HEK293 (cell line): ENCODE data around the gene KIRREL3.

Experiments
- CTCF ChIA-PET: fragments of 350-600 bp; formaldehyde crosslinking; extraction: SDS; loops from one replicate; lab custom pipeline; 2021; ENCODE audit warnings: antibody characterized with exemption; lab: Yijun Ruan, JAX
- POLR2A ChIA-PET: fragments of 300-600 bp; formaldehyde crosslinking; extraction: SDS; loops from one replicate; lab custom pipeline; 2020; ENCODE audit warnings: antibody characterized with exemption, inconsistent platforms; lab: Yijun Ruan, JAX
- H3K27ac ChIP-seq: fragments of 200-500 bp; sonication (Bioruptor generic); 2 replicates; pipeline ENCODE4 v1.5.1; 2014; ENCODE audit warnings: low read depth, low read length, control low read depth, inconsistent platforms; ENCODE audit errors: extremely low read depth
- H3K36me3 ChIP-seq, 2 experiments: fragments of 200-500 bp in 1 of 2; sonication (Bioruptor generic) in 1 of 2; 1 replicate in 1 of 2; 2 replicates in 1 of 2; pipeline ENCODE4 v1.5.1; 2014 to 2017; ENCODE audit warnings: inconsistent platforms in 2 of 2, low read length in 2 of 2; ENCODE audit not compliant: control insufficient read depth in 2 of 2, insufficient read depth in 1 of 2
- H3K4me1 ChIP-seq: fragments of 200-500 bp; sonication (Bioruptor generic); 2 replicates; pipeline ENCODE4 v1.5.1; 2014; ENCODE audit warnings: mild to moderate bottlenecking, low read length, inconsistent platforms; ENCODE audit not compliant: control insufficient read depth, insufficient read depth
- H3K4me3 ChIP-seq: 2 replicates; pipeline ENCODE4 v1.5.1; 2011; ENCODE audit warnings: low read depth, mild to moderate bottlenecking, control low read depth, low read length, moderate library complexity
- H3K9me3 ChIP-seq: fragments of 200-500 bp; sonication (Bioruptor generic); 2 replicates; pipeline ENCODE4 v1.5.1; 2014; ENCODE audit warnings: low read depth, low read length, inconsistent platforms; ENCODE audit not compliant: control insufficient read depth, insufficient read depth
- IKZF3 ChIP-seq: fragments of 450-650 bp; IDR thresholded peaks from 2 replicates; pipeline ENCODE4 v1.5.0; 2018; ENCODE audit warnings: missing biosample characterization, mild to moderate bottlenecking, missing genetic modification characterization, moderate library complexity
- KLF7 ChIP-seq: fragments of 450-650 bp; formaldehyde crosslinking; IDR thresholded peaks from 2 replicates; pipeline ENCODE4 v1.5.1; 2016; ENCODE audit warnings: missing biosample characterization, missing genetic modification characterization, borderline replicate concordance
- ZNF140 ChIP-seq: fragments of 450-650 bp; formaldehyde crosslinking; IDR thresholded peaks from 2 replicates; pipeline ENCODE4 v1.5.1; 2016; ENCODE audit warnings: missing biosample characterization, missing genetic modification characterization
- ZNF561 ChIP-seq: fragments of 450-650 bp; IDR thresholded peaks from 2 replicates; pipeline ENCODE4 v1.5.1; 2018; ENCODE audit warnings: missing biosample characterization, missing genetic modification characterization, borderline replicate concordance
- ZNF623 ChIP-seq: fragments of 450-650 bp; formaldehyde crosslinking; IDR thresholded peaks from 2 replicates; pipeline ENCODE4 v1.5.1; 2016; ENCODE audit warnings: missing biosample characterization, missing genetic modification characterization
- ZNF629 ChIP-seq: fragments of 450-650 bp; formaldehyde crosslinking; IDR thresholded peaks from 2 replicates; pipeline ENCODE4 v1.5.1; 2017; ENCODE audit warnings: missing biosample characterization, missing genetic modification characterization
- ZNF660 ChIP-seq: fragments of 450-650 bp; IDR thresholded peaks from 2 replicates; pipeline ENCODE4 v1.5.1; 2018; ENCODE audit warnings: missing biosample characterization, mild to moderate bottlenecking, missing genetic modification characterization
- ZNF785 ChIP-seq: fragments of 450-650 bp; formaldehyde crosslinking; IDR thresholded peaks from 2 replicates; pipeline ENCODE4 v1.5.1; 2016; ENCODE audit warnings: missing biosample characterization, missing genetic modification characterization
- ZNF791 ChIP-seq: fragments of 450-650 bp; formaldehyde crosslinking; IDR thresholded peaks from 2 replicates; pipeline ENCODE4 v1.5.1; 2016; ENCODE audit warnings: missing biosample characterization, missing genetic modification characterization
- ZXDB ChIP-seq: fragments of 450-650 bp; formaldehyde crosslinking; IDR thresholded peaks from 2 replicates; pipeline ENCODE4 v1.5.1; 2016; ENCODE audit warnings: missing biosample characterization, missing genetic modification characterization
- TF ChIP-seq, protein P1 (sequence below): fragments of 450-650 bp; formaldehyde crosslinking; IDR thresholded peaks from 2 replicates; pipeline ENCODE4 v1.5.1; 2017; ENCODE audit warnings: missing biosample characterization, mild to moderate bottlenecking, missing genetic modification characterization, moderate library complexity
- TF ChIP-seq, protein P2 (sequence below): fragments of 450-650 bp; formaldehyde crosslinking; IDR thresholded peaks from 2 replicates; pipeline ENCODE4 v1.5.1; 2017; ENCODE audit warnings: missing biosample characterization, missing genetic modification characterization
- TF ChIP-seq, protein P3 (sequence below): fragments of 450-650 bp; formaldehyde crosslinking; IDR thresholded peaks from 2 replicates; pipeline ENCODE4 v1.5.1; 2016; ENCODE audit warnings: missing biosample characterization, missing genetic modification characterization
- TF ChIP-seq, protein P4 (sequence below): fragments of 450-650 bp; formaldehyde crosslinking; IDR thresholded peaks from 2 replicates; pipeline ENCODE4 v1.5.1; 2016; ENCODE audit warnings: missing biosample characterization, missing genetic modification characterization, low read depth

The KIRREL3 gene

DNA sequence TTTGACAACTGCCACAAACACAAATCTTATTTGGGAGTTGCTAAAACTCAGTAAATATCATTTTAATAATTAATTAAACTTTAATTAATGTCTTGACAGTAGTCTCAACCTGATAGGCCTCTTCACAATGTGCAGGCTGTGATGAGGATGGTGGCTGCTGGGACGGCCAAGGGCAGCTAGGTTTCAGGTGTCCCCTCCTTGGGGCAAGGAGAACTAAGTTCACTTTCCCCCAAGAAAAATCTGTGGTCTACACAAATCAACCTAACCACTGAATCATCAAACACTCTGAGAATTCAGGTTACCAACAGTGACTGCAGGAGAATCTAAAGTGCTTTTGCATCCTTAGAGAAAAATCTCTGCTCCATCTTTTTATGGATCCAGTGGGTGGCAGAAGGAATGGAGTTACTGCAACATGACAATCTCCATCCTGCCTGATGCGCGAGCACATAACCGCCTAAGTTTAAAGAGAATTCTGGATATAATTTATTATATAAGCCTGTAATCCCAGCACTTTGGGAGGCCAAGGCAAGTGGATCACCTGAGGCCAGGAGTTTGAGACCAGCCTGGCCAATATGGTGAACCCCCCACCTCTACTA, 289.7 kb downstream of the KIRREL3 start:
- no peak overlapping the region for H3K4me3 ChIP-seq
- no peaks in the 10 kb centered on the region for H3K36me3 ChIP-seq
- no peaks in the 10 kb centered on the region for H3K9me3 ChIP-seq
- H3K4me1 ChIP-seq, result no peaks in the 10 kb centered on the region
- no peak overlapping the region for H3K27ac ChIP-seq
- ChIA-PET CTCF (interaction anchor here (0.7 to 0.9 kb wide), 2 partner anchors 9 to 1438 kb away, joined by 3 to 4 read pairs; no protein-coding TSS in a partner anchor), POLR2A (no interaction called here)
- TF ChIP-seq ZNF623 (no peak), ZNF791 (tag by site-specific recombination) (no peak), ZNF785 (tag by site-specific recombination) (no peak), ZNF660 (no peak), ZXDB (tag by site-specific recombination) (no peak)

DNA sequence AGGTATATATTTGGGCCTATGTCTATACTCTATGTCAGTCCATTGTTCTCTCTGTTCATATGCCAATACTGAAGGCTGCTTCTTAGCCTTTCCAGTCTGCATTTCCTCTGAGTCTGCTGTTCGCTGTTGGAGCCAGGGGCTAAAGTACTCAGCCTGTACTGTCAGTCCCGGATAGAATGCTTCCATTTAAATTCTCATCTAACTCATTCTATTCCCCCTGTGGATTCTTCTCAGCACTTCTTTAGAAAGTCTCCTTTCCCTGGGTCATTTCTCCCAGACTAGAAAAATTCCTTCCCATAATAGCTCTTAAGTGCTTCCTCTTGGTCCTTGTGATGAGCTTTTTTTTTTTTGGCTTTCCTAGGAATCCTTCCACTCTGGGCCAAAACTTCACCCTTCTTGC, 293.1 kb downstream of the KIRREL3 start:
- CTCF ChIA-PET, result interaction anchor here (0.6 to 3.6 kb wide), 3 partner anchors 9 to 240 kb away, joined by 3 to 21 read pairs (median 6); no protein-coding TSS in a partner anchor
- H3K4me1 ChIP-seq, result no peaks in the 10 kb centered on the region
- no peak overlapping the region for H3K4me3 ChIP-seq
- POLR2A ChIA-PET, result no interaction called here
- no peaks in the 10 kb centered on the region for H3K9me3 ChIP-seq
- H3K36me3 ChIP-seq, result no peaks in the 10 kb centered on the region
- TF ChIP-seq ZNF791 (tag by site-specific recombination) (no peak), ZNF140 (tag by site-specific recombination) (no peak), ZNF629 (no peak), ZNF623 (no peak), KLF7 (tag by site-specific recombination) (no peak), IKZF3 (tag by site-specific recombination) (no peak)
- TF ChIP-seq, protein P1, sequence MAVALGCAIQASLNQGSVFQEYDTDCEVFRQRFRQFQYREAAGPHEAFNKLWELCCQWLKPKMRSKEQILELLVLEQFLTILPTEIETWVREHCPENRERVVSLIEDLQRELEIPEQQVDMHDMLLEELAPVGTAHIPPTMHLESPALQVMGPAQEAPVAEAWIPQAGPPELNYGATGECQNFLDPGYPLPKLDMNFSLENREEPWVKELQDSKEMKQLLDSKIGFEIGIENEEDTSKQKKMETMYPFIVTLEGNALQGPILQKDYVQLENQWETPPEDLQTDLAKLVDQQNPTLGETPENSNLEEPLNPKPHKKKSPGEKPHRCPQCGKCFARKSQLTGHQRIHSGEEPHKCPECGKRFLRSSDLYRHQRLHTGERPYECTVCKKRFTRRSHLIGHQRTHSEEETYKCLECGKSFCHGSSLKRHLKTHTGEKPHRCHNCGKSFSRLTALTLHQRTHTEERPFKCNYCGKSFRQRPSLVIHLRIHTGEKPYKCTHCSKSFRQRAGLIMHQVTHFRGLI (tag by site-specific recombination), result no peak
- H3K27ac ChIP-seq, result no peak overlapping the region

DNA sequence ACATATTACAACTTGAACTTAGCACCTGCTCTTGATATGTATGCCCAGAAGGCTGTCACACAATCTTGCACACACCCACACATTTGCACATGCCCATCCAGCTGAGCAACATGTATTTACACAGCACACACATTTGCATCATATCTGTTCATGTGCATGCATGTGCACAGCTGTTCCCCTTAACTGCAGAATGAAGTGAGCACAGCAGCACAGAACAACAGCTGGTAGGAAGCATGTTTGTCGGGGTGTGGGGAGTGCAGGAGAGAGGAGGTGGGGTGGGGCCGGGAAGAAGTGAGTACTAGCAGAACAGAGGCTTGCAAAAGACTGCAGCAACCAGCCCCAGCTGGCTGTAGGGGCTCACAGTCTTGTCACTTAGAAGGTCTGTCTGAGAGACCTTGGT, 296.5 kb downstream of the KIRREL3 start:
- H3K9me3 ChIP-seq, result no peaks in the 10 kb centered on the region
- H3K4me1 ChIP-seq, result no peaks in the 10 kb centered on the region
- H3K27ac ChIP-seq, result no peak overlapping the region
- H3K36me3 ChIP-seq, result no peaks in the 10 kb centered on the region
- TF ChIP-seq, protein P2, sequence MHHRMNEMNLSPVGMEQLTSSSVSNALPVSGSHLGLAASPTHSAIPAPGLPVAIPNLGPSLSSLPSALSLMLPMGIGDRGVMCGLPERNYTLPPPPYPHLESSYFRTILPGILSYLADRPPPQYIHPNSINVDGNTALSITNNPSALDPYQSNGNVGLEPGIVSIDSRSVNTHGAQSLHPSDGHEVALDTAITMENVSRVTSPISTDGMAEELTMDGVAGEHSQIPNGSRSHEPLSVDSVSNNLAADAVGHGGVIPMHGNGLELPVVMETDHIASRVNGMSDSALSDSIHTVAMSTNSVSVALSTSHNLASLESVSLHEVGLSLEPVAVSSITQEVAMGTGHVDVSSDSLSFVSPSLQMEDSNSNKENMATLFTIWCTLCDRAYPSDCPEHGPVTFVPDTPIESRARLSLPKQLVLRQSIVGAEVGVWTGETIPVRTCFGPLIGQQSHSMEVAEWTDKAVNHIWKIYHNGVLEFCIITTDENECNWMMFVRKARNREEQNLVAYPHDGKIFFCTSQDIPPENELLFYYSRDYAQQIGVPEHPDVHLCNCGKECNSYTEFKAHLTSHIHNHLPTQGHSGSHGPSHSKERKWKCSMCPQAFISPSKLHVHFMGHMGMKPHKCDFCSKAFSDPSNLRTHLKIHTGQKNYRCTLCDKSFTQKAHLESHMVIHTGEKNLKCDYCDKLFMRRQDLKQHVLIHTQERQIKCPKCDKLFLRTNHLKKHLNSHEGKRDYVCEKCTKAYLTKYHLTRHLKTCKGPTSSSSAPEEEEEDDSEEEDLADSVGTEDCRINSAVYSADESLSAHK (tag by site-specific recombination), result no peak
- TF ChIP-seq, protein P3, sequence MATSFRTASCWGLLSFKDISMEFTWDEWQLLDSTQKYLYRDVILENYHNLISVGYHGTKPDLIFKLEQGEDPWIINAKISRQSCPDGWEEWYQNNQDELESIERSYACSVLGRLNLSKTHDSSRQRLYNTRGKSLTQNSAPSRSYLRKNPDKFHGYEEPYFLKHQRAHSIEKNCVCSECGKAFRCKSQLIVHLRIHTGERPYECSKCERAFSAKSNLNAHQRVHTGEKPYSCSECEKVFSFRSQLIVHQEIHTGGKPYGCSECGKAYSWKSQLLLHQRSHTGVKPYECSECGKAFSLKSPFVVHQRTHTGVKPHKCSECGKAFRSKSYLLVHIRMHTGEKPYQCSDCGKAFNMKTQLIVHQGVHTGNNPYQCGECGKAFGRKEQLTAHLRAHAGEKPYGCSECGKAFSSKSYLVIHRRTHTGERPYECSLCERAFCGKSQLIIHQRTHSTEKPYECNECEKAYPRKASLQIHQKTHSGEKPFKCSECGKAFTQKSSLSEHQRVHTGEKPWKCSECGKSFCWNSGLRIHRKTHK (tag by site-specific recombination), result no peak
- TF ChIP-seq, protein P4, sequence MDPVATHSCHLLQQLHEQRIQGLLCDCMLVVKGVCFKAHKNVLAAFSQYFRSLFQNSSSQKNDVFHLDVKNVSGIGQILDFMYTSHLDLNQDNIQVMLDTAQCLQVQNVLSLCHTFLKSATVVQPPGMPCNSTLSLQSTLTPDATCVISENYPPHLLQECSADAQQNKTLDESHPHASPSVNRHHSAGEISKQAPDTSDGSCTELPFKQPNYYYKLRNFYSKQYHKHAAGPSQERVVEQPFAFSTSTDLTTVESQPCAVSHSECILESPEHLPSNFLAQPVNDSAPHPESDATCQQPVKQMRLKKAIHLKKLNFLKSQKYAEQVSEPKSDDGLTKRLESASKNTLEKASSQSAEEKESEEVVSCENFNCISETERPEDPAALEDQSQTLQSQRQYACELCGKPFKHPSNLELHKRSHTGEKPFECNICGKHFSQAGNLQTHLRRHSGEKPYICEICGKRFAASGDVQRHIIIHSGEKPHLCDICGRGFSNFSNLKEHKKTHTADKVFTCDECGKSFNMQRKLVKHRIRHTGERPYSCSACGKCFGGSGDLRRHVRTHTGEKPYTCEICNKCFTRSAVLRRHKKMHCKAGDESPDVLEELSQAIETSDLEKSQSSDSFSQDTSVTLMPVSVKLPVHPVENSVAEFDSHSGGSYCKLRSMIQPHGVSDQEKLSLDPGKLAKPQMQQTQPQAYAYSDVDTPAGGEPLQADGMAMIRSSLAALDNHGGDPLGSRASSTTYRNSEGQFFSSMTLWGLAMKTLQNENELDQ (tag by site-specific recombination), result no peak
- TF ChIP-seq ZNF561, result no peak
- no peak overlapping the region for H3K4me3 ChIP-seq
- CTCF ChIA-PET, result interaction anchor here (3.6 kb wide), 1 partner anchor 12 kb away, joined by 21 read pairs; no protein-coding TSS in a partner anchor
- POLR2A ChIA-PET, result no interaction called here
